IMR-90 (cell line): ENCODE measurements around the gene IGF2R. TPM values are rescaled to one million over a fixed set of nuclear protein-coding genes. Genes with fewer than 3 reads are reported as not detected.

ENCODE experiments used
- ATAC-seq: fragments of 200-7000 bp; cut with Tn5 transposase; 2 replicates; pipeline ENCODE4 v1.9.1; 2020; ENCODE audit warnings: low read depth, mild to moderate bottlenecking, moderate library complexity
- BruUV-seq: library from RNA; stranded (reverse); fragments of 400-500 nt; replicated peaks from 2 replicates; lab custom pipeline; 2021; lab: Mats Ljungman, UMichigan
- CTCF ChIA-PET: fragments of 300-600 bp; formaldehyde crosslinking; extraction: SDS; loops from one replicate; lab custom pipeline; 2021; ENCODE audit warnings: antibody characterized with exemption; lab: Yijun Ruan, JAX
- POLR2A ChIA-PET: fragments of 300-600 bp; sonication (Branson Sonifier 250); formaldehyde crosslinking; loops from one replicate; lab custom pipeline; 2022; ENCODE audit warnings: antibody characterized with exemption; ENCODE audit not compliant: unreplicated experiment; lab: Charles Lee
- DNase-seq: peaks from one replicate; pipeline ENCODE4 v3.0.0; 2013
- H2AFZ ChIP-seq: replicated peaks from 2 replicates; pipeline ENCODE3; 2013; ENCODE audit warnings: low read length, mild to moderate bottlenecking; ENCODE audit not compliant: poor library complexity
- H2AK5ac ChIP-seq: 2 replicates; pipeline ENCODE4 v1.6.1; 2013; ENCODE audit warnings: low read depth, low read length, inconsistent platforms
- H2AK9ac ChIP-seq: replicated peaks from 2 replicates; pipeline ENCODE3; 2013; ENCODE audit warnings: mild to moderate bottlenecking, low read depth, low read length, moderate library complexity; ENCODE audit not compliant: poor library complexity
- H2BK120ac ChIP-seq: 2 replicates; pipeline ENCODE4 v1.6.1; 2013; ENCODE audit warnings: low read depth, low read length, inconsistent platforms
- H2BK15ac ChIP-seq: 3 replicates; pipeline ENCODE4 v1.6.1; 2013; ENCODE audit warnings: low read depth, low read length, inconsistent platforms
- H2BK20ac ChIP-seq: 2 replicates; pipeline ENCODE4 v1.6.1; 2013; ENCODE audit warnings: low read depth, mild to moderate bottlenecking, inconsistent platforms, low read length, moderate library complexity
- H2BK5ac ChIP-seq: 2 replicates; pipeline ENCODE4 v1.6.1; 2013; ENCODE audit warnings: mild to moderate bottlenecking, low read depth, low read length, inconsistent platforms; ENCODE audit not compliant: poor library complexity, severe bottlenecking
- H3K14ac ChIP-seq: replicated peaks from 2 replicates; pipeline ENCODE4 v1.6.1; 2013; ENCODE audit warnings: low read depth, low read length, inconsistent platforms
- H3K18ac ChIP-seq: 2 replicates; pipeline ENCODE4 v1.6.1; 2013; ENCODE audit warnings: low read depth, low read length, control low read depth
- H3K23ac ChIP-seq: 2 replicates; pipeline ENCODE4 v1.6.1; 2013; ENCODE audit warnings: low read depth, low read length, inconsistent platforms
- H3K27ac ChIP-seq: 2 replicates; pipeline ENCODE4 v1.5.1; 2013; ENCODE audit warnings: mild to moderate bottlenecking, control low read depth, low read length; ENCODE audit not compliant: insufficient read depth
- H3K27me3 ChIP-seq: 2 replicates; pipeline ENCODE4 v1.6.1; 2013; ENCODE audit warnings: low read length; ENCODE audit not compliant: control insufficient read depth, insufficient read depth
- H3K36me3 ChIP-seq: 2 replicates; pipeline ENCODE4 v1.6.1; 2013; ENCODE audit warnings: low read length, mixed read lengths; ENCODE audit not compliant: control insufficient read depth, insufficient read depth
- H3K4ac ChIP-seq: 2 replicates; pipeline ENCODE4 v1.6.1; 2013; ENCODE audit warnings: low read depth, low read length, inconsistent platforms
- H3K4me1 ChIP-seq: 2 replicates; pipeline ENCODE4 v1.6.1; 2013; ENCODE audit warnings: low read length, mixed read lengths; ENCODE audit not compliant: control insufficient read depth, insufficient read depth
- H3K4me2 ChIP-seq: 2 replicates; pipeline ENCODE4 v1.6.1; 2013; ENCODE audit warnings: low read depth, mild to moderate bottlenecking, control low read depth, low read length, moderate library complexity
- H3K4me3 ChIP-seq: 2 replicates; pipeline ENCODE4 v1.5.1; 2013; ENCODE audit warnings: low read depth, mild to moderate bottlenecking, control low read depth, low read length, moderate library complexity; ENCODE audit not compliant: insufficient read depth
- H3K56ac ChIP-seq: 2 replicates; pipeline ENCODE4 v1.6.1; 2013; ENCODE audit warnings: low read length, inconsistent platforms; ENCODE audit not compliant: insufficient read depth; ENCODE audit errors: extremely low read depth
- H3K79me1 ChIP-seq, 2 experiments: 2 replicates each; pipeline ENCODE4 v1.6.1; 2013; ENCODE audit warnings: low read length in 2 of 2, inconsistent platforms in 1 of 2, low read depth in 1 of 2
- H3K9ac ChIP-seq: 2 replicates; pipeline ENCODE4 v1.6.1; 2013; ENCODE audit warnings: low read depth, low read length, control low read depth
- H3K9me1 ChIP-seq: 2 replicates; pipeline ENCODE4 v1.6.1; 2013; ENCODE audit warnings: low read length, inconsistent platforms; ENCODE audit not compliant: insufficient read depth
- H3K9me3 ChIP-seq: 2 replicates; pipeline ENCODE4 v1.6.1; 2013; ENCODE audit warnings: low read length; ENCODE audit not compliant: control insufficient read depth, insufficient read depth
- H4K20me1 ChIP-seq: 2 replicates; pipeline ENCODE4 v1.6.1; 2013; ENCODE audit warnings: low read length, inconsistent platforms; ENCODE audit not compliant: insufficient read depth
- H4K5ac ChIP-seq: 2 replicates; pipeline ENCODE4 v1.6.1; 2013; ENCODE audit warnings: mild to moderate bottlenecking, low read depth, low read length, control low read depth
- H4K8ac ChIP-seq, 2 experiments: 2 replicates each; pipeline ENCODE4 v1.6.1; 2013; ENCODE audit warnings: low read depth in 2 of 2, low read length in 2 of 2, control low read depth in 1 of 2, inconsistent platforms in 1 of 2
- H4K91ac ChIP-seq: 2 replicates; pipeline ENCODE4 v1.6.1; 2013; ENCODE audit warnings: low read depth, low read length, inconsistent platforms; ENCODE audit not compliant: insufficient read depth
- BHLHE40 ChIP-seq: fragments of 150-350 bp; IDR thresholded peaks from 2 replicates; pipeline ENCODE4 v1.6.1; 2016; ENCODE audit warnings: mild to moderate bottlenecking, low read depth, low read length
- CEBPB ChIP-seq: IDR thresholded peaks from 2 replicates; pipeline ENCODE4 v1.6.1; 2012; ENCODE audit warnings: low read depth, low read length, improper control_type of control experiment
- CTCF ChIP-seq: conservative IDR thresholded peaks from 2 replicates; pipeline ENCODE4 v1.5.1; 2012; ENCODE audit warnings: mild to moderate bottlenecking, low read depth, low read length, improper control_type of control experiment
- ELK1 ChIP-seq: fragments of 150-350 bp; IDR thresholded peaks from 2 replicates; pipeline ENCODE4 v1.6.1; 2016; ENCODE audit warnings: low read depth, mild to moderate bottlenecking, low read length, moderate library complexity, borderline replicate concordance
- FOS ChIP-seq: fragments of 150-350 bp; IDR thresholded peaks from 2 replicates; pipeline ENCODE4 v1.6.1; 2016; ENCODE audit warnings: low read depth, low read length
- MAFK ChIP-seq: IDR thresholded peaks from 2 replicates; pipeline ENCODE4 v1.6.1; 2012; ENCODE audit warnings: low read depth, low read length, improper control_type of control experiment
- MAZ ChIP-seq: IDR thresholded peaks from 2 replicates; pipeline ENCODE4 v1.6.1; 2012; ENCODE audit warnings: low read depth, mild to moderate bottlenecking, low read length, improper control_type of control experiment, moderate library complexity, borderline replicate concordance
- MXI1 ChIP-seq: IDR thresholded peaks from 2 replicates; pipeline ENCODE4 v1.6.1; 2012; ENCODE audit warnings: low read depth, mild to moderate bottlenecking, low read length, moderate library complexity, borderline replicate concordance
- NFE2L2 ChIP-seq: fragments of 150-350 bp; IDR thresholded peaks from 2 replicates; pipeline ENCODE4 v1.6.1; 2016; ENCODE audit warnings: low read depth, mild to moderate bottlenecking, low read length
- POLR2A ChIP-seq: IDR thresholded peaks from 2 replicates; pipeline ENCODE4 v1.6.1; 2012; ENCODE audit warnings: mild to moderate bottlenecking, low read depth, low read length
- RAD21 ChIP-seq: IDR thresholded peaks from 2 replicates; pipeline ENCODE4 v1.6.1; 2012; ENCODE audit warnings: low read length, improper control_type of control experiment
- RCOR1 ChIP-seq: IDR thresholded peaks from 2 replicates; pipeline ENCODE4 v1.6.1; 2012; ENCODE audit warnings: mild to moderate bottlenecking, low read length, improper control_type of control experiment; ENCODE audit not compliant: insufficient replicate concordance
- RFX5 ChIP-seq: IDR thresholded peaks from 2 replicates; pipeline ENCODE4 v1.8.0; 2012; ENCODE audit warnings: low read depth, mild to moderate bottlenecking, low read length, moderate library complexity
- SMC3 ChIP-seq: fragments of 150-350 bp; IDR thresholded peaks from 2 replicates; pipeline ENCODE4 v1.6.1; 2016; ENCODE audit warnings: low read depth, mild to moderate bottlenecking, antibody characterized with exemption, low read length, moderate library complexity
- USF2 ChIP-seq: fragments of 150-350 bp; IDR thresholded peaks from 2 replicates; pipeline ENCODE4 v1.6.1; 2017; ENCODE audit warnings: mild to moderate bottlenecking, antibody characterized with exemption, low read length, low read depth
- WGBS, 2 experiments: methylation state at CpG; one replicate each; pipeline versions ENCODE4 v1.1.5 to v1.1.7; 2013; ENCODE audit warnings: missing lambda C conversion rate in 2 of 2; ENCODE audit not compliant: insufficient read length in 1 of 2; ENCODE audit errors: extremely low coverage in 2 of 2; 5-methylcytosine and 5-hydroxymethylcytosine counted together
- dilution Hi-C: fragments of 300-500 bp; cut with HindIII; formaldehyde crosslinking; loops from one replicate; pipeline ENCODE4 v1.14.3; 2018; ENCODE audit warnings: low sequenced_read_pairs; ENCODE audit not compliant: unreplicated experiment
- in situ Hi-C: fragments of 300-500 bp; cut with MboI; formaldehyde crosslinking; loops from 3 replicates; pipeline ENCODE4 v1.14.3; 2019; ENCODE audit warnings: low sequenced_read_pairs, inconsistent platforms, mixed read lengths
- intact Hi-C: fragments of 100-400 bp; cut with micrococcal nuclease; formaldehyde crosslinking; loops from 2 replicates; pipeline ENCODE4 v1.10.0; 2022
- polyA plus RNA-seq, 3 experiments: library from polyadenylated mRNA; depleted of rRNA; stranded (reverse); fragments of >200 nt; gene quantifications; 2 replicates each; pipeline ENCODE4 v1.2.3, GENCODE V29; 2012; ENCODE audit warnings: low replicate concordance in 1 of 3
- total RNA-seq: library from RNA; depleted of rRNA; stranded (reverse); fragments of >200 nt; gene quantifications from 2 replicates; pipeline ENCODE4 v1.2.3, GENCODE V29; 2012

Gene IGF2R
- total and polyA plus RNA-seq, 2 of the 4 experiments (the other 2 are of a cell fraction), result 33.2 to 41.4 TPM

- Histone ChIP-seq H3K56ac (no peak overlapping the region), H3K4me1 (peaks cover 18% of the 10 kb centered on the region), H3K36me3 (no peaks in the 10 kb centered on the region), H3K4me2 (no peak overlapping the region), H3K14ac (no peak overlapping the region), H3K79me1 (no peaks in the 10 kb centered on the region), H2BK120ac (no peak overlapping the region), H4K8ac (no peak overlapping the region), H4K91ac (no peak overlapping the region), H2AFZ (no peak overlapping the region), H2BK20ac (no peak overlapping the region), H4K20me1 (no peaks in the 10 kb centered on the region), H3K4ac (no peak overlapping the region), H3K27ac (no peak overlapping the region), H2BK5ac (no peak overlapping the region), H2BK15ac (no peak overlapping the region), H3K23ac (no peak overlapping the region), H2AK9ac (peak overlapping the region; percentile 44), H4K5ac (no peak overlapping the region), H3K18ac (no peak overlapping the region), H3K9ac (no peak overlapping the region), H3K4me3 (no peak overlapping the region), H2AK5ac (no peak overlapping the region), H3K27me3 (no peaks in the 10 kb centered on the region), H3K9me3 (no peaks in the 10 kb centered on the region), H3K9me1 (peaks cover 11% of the 10 kb centered on the region; the same call in 1 of the 2 replicates)
- DNase-seq (no peak), ATAC-seq (no peak)
- WGBS, 2 experiments, result 69% methylated on average over 12 of the region's 21 CpGs; no CpG with 5 or more reads in 1 of the 2 experiments
- dilution Hi-C loops, result no loop called here
- intact Hi-C loops, result loop anchor here (5.0 kb wide), 1 partner anchor 396 kb away; no protein-coding TSS in a partner anchor
- BruUV-seq, result no TSS peak
- in situ Hi-C loops, result no loop called here
- ChIA-PET CTCF (interaction anchor here (0.5 to 0.9 kb wide), 2 partner anchors 8 to 320 kb away, joined by 3 read pairs; no protein-coding TSS in a partner anchor), POLR2A (no interaction called here)
- TF ChIP-seq MAFK, result no peak
- no peak for TF ChIP-seq BHLHE40
- TF ChIP-seq NFE2L2, result no peak
- TF ChIP-seq MAZ, result no peak
- no peak for TF ChIP-seq RCOR1
- no peak for TF ChIP-seq RFX5
- no peak for TF ChIP-seq SMC3
- TF ChIP-seq MXI1, result no peak
- TF ChIP-seq FOS, result no peak
- no peak for TF ChIP-seq USF2
- TF ChIP-seq RAD21, result no peak
- no peak for TF ChIP-seq POLR2A
- no peak for TF ChIP-seq ELK1
- TF ChIP-seq CTCF, result no peak
- TF ChIP-seq CEBPB, result no peak
Measured at GRCh38 chr6:160135907-160136655, 167.2 kb downstream of the IGF2R start.
